GM21723 (cell line): Measurements from ENCODE around the gene GPR15LG.

Experiments
- ATAC-seq: cut with Tn5 transposase; IDR thresholded peaks from one replicate; pipeline ENCODE4 v1.9.1; 2021; ENCODE audit warnings: mild to moderate bottlenecking, moderate library complexity; ENCODE audit not compliant: unreplicated experiment

The GPR15LG gene

DNA sequence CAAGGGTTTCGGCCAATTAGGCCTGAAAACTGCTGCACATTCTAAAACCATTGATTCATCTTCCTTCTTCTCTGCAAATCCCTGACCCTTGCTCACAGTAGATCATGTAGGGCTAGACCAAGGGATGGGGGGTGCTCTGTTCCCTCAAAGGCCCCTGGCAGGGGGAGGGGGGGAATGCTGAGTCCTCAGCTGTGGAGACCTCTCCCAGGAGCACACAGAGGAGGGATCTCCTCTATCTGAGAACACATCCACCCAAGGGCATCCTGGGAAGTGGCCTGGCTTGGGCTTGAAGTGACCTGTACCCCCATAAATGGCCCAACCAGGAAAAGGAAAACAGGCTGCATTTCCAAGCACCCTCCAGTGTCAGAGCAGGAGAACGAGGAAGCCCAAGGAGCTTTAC is 19.7 kb downstream of the GPR15LG start:
- ATAC-seq, result no peak

DNA sequence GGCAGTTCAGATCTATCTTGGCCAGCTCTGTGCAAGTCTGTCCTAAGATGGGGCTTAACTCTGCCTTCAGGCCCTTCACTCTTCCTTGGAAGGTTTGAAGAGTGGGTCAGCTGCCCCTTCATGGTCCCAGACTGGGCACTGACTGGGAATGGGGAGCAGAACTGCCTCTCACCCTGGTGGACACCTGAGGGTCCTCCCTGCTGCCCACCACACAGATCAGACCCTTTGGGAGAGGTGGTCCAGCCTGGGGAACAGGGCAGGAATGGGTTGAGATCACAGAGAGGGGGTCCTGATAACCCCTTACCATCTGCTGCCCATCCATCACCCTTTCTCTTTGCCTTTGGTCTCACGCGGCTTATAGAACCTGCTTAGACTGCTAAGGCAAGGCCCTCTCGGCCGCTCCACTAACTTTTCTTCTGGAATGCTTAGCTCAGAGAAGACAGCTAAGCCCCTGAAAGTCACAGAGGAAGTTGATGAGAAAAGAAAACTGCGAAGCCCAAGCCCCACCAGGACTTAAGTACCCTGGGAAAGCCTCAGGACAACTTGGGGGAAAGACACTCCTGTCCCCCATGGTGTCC is 20.3 kb downstream of the GPR15LG start:
- peak; percentile 23 for ATAC-seq

- ATAC-seq, result peak; percentile 87
These were observed 20.9 kb downstream of the GPR15LG start, which contains the start of gene CDHR1 for GRCh38 chr10:84194424-84195043. CDHR1 (plus strand) TSS chr10:84194537; CDS start chr10:84194761, 224 bp downstream.

DNA sequence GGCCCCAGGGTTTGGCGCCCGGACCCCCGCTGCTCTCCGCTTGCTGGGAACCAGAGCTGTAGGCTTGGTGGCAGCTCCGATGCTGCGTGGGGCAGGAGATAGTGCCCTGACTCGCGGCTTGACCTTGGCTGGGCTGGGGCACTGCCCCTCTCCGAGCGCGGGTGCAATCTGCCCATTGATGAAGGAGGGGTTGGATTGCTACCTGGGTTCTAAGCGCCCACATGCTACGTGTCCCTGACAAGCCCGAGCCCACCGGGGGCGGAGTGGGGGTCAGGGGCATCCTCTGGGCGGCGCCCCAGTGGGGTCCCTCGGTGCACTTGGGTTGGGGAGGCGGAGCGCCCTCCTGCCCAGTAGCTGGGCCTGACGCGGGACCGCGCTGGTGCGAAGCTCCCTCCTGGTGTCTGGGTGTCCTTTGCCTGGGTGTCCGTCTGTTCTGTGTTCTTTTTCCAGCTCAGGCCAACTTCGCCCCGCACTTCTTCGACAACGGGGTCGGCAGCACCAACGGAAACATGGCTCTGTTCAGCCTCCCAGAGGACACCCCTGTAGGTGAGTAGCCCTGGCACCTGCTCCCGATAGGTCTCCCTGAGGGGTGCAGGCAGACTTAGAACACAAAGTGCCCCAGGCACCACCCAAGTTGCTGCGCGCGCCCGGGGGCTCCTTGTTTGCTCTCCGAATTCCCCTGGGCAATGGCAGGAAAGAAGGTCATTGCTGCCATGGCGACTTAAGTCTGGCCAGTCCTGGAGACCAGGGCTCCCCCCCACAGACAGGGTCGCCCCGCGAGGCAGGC is 21.6 kb downstream of the GPR15LG start:
- ATAC-seq, result no peak

GRCh38 chr10:84196083-84196482 is 22.5 kb downstream of the GPR15LG start:
- no peak for ATAC-seq

- no peak for ATAC-seq
These were observed 23.3 kb downstream of the GPR15LG start for GRCh38 chr10:84196941-84197340.

GRCh38 chr10:84197643-84198042 is 24.0 kb downstream of the GPR15LG start:
- ATAC-seq, result no peak

DNA sequence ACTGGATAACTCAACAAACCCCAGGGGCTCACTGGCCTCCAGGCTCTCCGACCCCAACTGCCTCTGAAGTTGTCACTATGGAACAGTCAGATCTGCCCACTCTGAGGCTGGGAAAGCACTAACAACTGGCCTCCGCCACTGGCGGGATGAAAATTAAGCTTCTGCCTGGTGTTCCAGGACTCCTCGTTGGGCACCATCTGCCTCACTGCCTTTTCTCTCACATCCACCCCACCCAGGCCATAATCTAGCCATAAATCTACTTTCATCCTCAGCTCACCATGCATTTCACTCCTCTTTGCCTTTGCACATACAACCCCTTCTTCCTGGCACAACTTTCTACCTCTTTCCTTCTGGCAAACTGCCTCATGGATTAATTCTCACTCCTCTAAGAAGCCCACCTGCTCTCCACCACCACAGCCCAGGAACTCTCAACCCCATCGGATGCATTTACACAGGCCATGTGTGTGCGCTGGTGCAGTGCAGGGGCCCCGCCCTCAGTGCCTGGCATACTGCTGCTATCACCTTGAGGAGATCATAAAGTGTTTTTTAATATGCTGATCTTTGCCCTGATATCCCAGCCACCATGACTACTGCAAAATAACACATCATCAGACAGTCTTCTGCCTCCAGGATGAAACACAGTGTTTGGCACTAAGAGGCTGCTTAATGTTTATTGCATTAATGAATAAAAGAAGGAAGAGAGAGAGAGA is 24.8 kb downstream of the GPR15LG start:
- ATAC-seq, result no peak

- ATAC-seq, result no peak
These were observed 27.1 kb downstream of the GPR15LG start for GRCh38 chr10:84200537-84201243.

GRCh38 chr10:84201244-84201606 is 27.6 kb downstream of the GPR15LG start:
- no peak for ATAC-seq

DNA sequence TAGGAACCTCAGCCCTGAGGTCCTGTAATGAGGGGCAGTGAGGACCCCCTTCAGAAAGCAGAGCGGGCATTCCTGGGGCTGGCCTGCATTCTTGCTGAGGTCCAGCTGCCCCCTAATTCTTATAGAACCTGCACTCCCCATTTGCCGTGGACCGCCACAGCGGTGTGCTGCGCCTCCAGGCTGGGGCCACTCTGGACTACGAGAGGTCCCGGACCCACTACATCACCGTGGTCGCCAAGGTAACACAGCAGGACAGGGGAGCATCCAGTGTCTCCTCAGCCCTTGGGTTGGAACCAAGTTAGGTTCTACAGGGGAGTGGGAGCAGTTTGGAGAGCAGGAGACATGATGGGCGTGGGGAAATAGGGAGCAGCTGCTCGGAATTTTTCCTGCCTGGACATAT is 28.1 kb downstream of the GPR15LG start:
- no peak for ATAC-seq

GRCh38 chr10:84202349-84202748 is 28.7 kb downstream of the GPR15LG start:
- ATAC-seq, result no peak

- peak; percentile 68 for ATAC-seq
These were observed 30.5 kb downstream of the GPR15LG start for GRCh38 chr10:84204122-84204521.

GRCh38 chr10:84204610-84205009 is 31.0 kb downstream of the GPR15LG start:
- no peak for ATAC-seq

DNA sequence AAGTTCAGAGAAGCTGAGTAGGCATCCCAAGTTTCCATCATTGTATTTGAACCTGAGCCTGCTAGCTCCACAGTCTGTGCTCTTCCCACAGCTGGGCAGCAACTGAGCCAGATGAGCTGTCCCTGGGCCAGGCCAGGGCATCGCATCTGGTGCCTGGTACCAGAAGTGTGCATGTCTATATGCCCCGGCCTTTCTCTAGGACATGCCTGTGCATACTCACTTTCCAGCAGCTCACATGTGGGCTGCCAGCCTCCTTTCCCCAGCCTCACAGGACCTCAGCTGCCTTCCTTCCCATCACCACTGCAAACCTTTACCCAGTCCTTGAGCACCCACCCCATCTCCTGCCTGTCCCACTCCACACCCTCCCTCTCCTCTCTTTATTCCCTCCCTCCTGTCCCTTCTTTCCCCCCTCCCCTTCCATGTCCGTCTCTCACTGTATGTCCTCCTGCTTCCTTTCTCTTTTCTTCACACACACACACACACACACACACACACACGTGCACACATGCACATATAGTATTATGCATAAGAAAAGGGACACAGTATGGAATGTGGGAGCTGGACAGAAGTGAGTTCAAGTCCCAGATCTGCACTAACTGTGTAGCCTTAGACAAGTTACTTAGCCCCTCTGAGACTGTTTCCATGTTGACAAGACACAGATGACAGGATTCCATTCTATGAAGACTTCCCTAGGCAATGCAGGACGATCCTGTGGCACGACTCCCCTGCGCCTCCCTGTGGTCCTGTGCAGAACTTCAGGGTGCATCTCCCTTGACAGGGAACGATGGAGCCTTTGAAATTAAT is 31.6 kb downstream of the GPR15LG start:
- peak; percentile 82 for ATAC-seq

DNA sequence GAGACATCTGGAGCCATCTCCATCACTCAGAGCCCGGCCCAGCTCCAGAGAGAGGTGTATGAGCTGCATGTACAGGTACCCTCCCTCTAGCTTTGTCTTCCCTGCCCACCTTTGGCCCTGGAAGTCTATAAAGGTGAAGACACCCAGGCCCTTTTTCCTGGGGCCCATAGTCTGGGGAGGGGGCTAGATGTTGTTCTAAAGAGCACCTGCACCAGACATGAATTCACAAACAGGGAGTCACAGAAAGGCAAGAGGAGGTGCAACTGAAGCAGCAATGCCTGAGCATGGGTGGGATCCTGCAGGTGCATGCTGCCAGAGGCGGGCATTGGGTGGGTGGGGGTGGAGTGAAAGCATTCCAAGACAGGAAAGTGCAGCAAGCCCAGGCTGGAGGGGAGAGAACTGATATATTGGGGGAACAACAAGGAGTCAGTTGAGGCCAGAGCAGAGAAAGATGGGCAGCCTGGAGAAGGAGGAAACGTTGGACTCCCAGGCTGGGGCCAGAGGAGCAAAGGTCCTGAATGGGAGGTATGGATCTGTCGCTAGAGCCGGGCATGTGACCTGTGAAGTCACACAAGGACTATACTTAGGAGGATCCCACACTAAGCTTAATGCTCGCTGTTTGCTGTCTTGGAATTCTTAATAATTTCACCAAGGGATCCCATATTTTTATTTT is 32.4 kb downstream of the GPR15LG start:
- ATAC-seq, result no peak

- no peak for ATAC-seq
These were observed 34.4 kb downstream of the GPR15LG start for GRCh38 chr10:84208023-84208422.

DNA sequence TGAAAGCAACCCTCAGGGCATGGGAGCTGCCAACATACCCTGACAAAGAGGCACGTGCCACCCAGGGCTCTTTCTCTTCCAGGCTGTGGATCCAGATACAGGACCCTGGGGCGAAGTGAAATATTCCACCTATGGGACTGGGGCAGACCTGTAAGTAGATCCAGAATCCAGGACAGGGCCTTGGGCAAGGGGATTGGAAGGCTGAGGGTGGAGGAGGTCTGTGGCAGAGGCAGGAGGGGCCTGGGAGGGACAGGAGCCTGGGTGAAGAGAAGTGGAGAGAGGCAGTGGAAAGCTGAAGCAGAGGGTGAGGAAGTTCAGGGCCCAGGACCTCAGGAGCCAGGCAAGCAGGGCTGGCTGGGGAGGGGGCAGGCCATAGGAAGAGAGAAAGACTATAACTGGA is 38.0 kb downstream of the GPR15LG start:
- ATAC-seq, result no peak

DNA sequence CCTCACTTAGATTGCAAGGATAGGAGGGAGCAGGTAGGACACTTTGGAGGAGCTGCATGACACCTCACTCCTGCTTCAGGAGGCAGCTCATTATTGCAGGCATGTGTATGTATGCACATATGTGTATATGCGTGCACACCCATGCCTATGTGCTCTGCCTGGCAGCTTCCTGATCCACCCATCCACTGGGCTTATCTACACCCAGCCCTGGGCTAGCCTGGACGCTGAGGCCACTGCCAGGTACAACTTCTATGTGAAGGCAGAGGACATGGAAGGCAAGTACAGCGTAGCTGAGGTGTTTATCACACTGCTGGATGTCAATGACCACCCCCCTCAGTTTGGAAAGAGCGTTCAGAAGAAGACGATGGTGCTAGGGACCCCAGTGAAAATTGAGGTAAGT is 38.4 kb downstream of the GPR15LG start:
- ATAC-seq, result no peak

DNA sequence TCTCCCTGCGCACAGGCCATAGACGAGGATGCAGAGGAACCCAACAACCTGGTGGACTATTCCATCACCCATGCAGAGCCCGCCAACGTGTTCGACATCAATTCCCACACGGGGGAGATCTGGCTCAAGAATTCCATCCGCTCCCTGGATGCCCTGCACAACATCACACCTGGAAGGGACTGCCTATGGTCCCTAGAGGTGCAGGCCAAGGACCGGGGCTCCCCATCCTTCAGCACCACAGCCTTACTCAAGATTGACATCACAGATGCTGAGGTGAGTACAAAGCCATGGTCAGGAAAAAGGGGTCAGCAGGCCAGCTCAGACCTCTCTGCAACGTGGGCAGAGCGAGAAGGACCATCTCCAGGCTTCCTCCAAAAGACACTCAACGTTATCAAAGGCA is 39.5 kb downstream of the GPR15LG start:
- no peak for ATAC-seq
